ENCODE results near the gene ADCY6. TPM values are rescaled to one million over a fixed set of nuclear protein-coding genes. Genes with fewer than 3 reads are reported as not detected.

The ADCY6 gene
- total RNA-seq (2014; rRNA removed; shearing (Covaris generic)): 22.6 and 23.9 TPM in 2 replicates

DNA sequence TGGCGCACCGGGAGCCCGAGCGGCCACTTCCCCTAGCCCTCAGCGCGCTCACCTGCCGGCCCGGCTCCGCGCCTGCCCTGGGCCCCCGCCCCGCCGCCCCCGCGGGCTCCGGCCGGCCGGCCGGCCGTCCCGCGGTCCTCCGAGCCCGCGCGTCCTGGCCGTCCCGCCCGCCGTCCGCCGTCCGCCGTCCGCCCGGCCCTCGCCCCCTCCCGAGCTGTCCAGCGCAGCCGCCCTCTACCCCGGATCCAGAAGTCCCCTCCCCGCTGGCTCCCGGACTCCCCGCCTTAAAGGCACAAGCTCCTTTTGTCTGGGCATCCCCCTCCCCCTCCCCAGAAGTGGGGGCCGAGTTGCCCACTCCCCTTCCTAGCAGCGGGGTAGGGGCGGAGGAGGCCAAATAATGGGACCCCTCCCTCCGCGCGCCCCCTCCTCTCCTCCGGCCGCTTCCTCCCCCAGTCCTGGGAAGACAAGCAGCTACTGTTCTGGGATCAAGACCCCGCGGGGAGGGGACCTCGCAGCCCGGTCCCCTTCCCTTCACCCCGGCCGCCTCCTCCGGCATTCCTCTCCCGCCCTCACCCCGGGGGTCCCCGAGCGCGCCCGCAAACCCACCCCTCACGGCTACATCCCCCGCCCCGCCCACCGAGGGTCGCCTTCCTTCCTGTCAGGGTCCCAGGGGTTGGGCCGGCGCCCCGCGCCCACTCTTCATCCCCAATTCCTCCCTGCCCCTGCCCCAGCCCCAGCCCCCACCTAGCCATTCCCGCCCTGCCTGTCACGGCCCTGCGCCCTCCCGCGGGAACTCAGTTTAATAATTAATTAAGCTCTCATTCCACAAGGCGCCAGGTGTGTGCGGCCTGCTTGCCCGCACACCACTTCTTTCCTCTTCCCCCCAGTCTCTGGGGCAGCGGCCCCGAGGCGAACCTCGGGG is at the start of gene ADCY6:
Gene ADCY6 (minus strand): TSS at position 236 of the 922 bp plus-strand sequence. CDS start 5,655 bp downstream, outside the sequence.

DNA sequence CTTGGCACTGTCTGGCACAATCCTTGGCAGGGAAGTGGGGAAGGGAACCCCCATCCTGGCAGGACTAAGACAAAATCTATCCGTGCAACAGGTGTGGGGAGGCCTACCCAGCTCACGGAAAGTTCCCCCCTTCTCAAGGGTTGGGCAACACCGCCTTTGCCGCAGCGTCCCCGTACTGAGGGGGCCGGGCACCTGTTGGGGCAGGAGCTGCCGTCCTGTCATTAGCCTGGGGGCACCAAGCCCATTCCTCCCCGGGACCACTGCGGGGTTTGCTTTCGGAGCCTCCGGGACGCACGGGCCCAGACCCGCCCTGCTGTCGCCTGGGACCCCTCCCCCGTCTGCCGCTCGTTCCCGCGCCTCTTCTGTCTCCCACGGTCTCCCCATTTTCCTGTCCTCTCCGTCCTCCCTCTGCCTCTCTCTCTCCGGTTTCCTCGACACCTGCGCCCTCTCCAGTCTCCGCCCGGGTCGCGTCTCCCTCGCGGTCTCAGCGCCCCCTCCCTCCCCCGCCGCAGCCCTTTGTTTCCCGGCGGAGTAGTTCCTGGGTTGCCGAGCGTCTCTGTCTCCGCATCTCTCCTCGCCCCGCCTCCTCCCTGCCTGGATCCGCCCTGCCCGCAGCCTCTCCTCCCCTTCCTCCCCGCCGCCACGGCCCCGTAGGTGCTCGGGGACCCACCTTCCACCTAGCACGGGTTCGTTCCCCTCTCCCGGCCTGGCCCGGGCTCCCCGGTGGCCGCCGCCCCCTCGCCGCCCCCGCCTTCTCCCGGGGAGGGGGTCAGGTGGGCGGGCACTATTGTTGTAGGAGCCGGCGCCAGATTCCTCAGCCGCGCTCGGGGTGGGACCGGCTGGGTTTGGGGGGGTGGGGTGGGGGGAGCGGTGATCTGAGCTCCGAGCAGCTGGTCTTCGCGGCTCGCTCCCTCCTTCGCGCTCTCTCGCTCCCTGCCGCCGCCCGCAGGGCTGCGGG is 29.3 kb upstream of the ADCY6 start, which contains the start of gene CACNB3:
Gene CACNB3 (plus strand): TSS at position 624 of the 958 bp plus-strand sequence. CDS start 434 bp downstream, outside the sequence.

DNA sequence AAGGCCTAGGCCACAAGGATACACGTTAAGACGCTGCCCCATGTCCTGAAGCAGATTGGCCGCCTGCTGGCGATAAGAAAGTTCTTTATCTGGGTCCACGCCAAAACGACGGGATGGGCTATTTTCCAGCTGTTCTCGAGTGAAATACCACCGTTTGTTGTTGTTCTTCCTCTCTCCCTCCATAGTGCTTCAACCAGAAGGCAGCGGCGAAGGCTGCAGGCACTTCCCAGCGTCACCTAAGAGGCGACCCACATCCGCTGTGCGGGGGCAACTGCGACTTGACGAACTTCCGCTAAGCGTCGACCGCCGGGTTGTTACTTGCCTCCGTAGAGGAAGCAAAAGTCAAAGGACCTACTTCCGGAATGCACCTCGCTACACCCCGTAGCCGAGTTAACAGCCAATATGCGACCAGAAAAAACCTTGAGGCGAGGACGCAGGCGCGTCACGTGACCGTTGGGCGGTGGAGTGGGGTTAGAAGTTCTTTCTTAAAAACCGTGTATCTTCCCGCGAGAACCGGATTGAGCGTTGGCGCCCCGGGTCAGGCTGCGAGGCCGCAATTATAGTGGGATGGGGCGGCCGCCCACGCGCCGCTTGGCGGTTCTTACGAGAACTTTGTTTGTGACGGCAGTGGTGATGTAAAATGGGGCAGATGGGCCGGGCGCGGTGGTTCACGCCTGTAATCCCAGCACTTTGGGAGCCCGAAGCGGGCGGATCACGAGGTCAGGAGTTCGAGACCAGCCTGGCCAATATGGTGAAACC is 72.2 kb downstream of the ADCY6 start, which contains the start of gene CCNT1:
Gene CCNT1 (minus strand): TSS at position 215 of the 759 bp plus-strand sequence. CDS start 32 bp downstream, at position 183.

Small RNA genes lying within 50 kb of the gene (small RNA-seq; reads per million reads assigned to genes)
- gene MIR4701 (not detected), gene RF00019 (not detected)

Other genes starting within 250 kb of the ADCY6 start
- gene LALBA, start 219.0 kb downstream of the ADCY6 start, total RNA-seq (2014; rRNA removed; shearing (Covaris generic)): not detected in 2 replicates
- gene KANSL2, start 106.9 kb downstream of the ADCY6 start, total RNA-seq (2014; rRNA removed; shearing (Covaris generic)): 34.8 and 57.1 TPM in 2 replicates
- 37.8 and 41.5 TPM in 2 replicates for gene CCNT1, start 72.4 kb downstream of the ADCY6 start, total RNA-seq (2014; rRNA removed; shearing (Covaris generic))
- 15.7 and 22.7 TPM in 2 replicates for gene CACNB3, start 29.4 kb upstream of the ADCY6 start, total RNA-seq (2014; rRNA removed; shearing (Covaris generic))
- gene DDX23, start 63.1 kb upstream of the ADCY6 start, total RNA-seq (2014; rRNA removed; shearing (Covaris generic)): 63.5 and 66.8 TPM in 2 replicates
- gene RND1, start 76.8 kb upstream of the ADCY6 start, total RNA-seq (2014; rRNA removed; shearing (Covaris generic)): 0.48 and 0.57 TPM in 2 replicates
- 24.9 and 25.8 TPM in 2 replicates for gene FKBP11, start 136.4 kb upstream of the ADCY6 start, total RNA-seq (2014; rRNA removed; shearing (Covaris generic))
- gene ARF3, start 168.4 kb upstream of the ADCY6 start, total RNA-seq (2014; rRNA removed; shearing (Covaris generic)): 79.5 and 93.6 TPM in 2 replicates
- gene WNT10B, start 182.6 kb upstream of the ADCY6 start, total RNA-seq (2014; rRNA removed; shearing (Covaris generic)): 2.6 and 3.5 TPM in 2 replicates
- gene WNT1, start 189.2 kb upstream of the ADCY6 start, total RNA-seq (2014; rRNA removed; shearing (Covaris generic)): not detected in 2 replicates
- 1.6 and 2.4 TPM in 2 replicates for gene DDN, start 210.3 kb upstream of the ADCY6 start, total RNA-seq (2014; rRNA removed; shearing (Covaris generic))
- 120 and 128 TPM in 2 replicates for gene PRKAG1, start 229.7 kb upstream of the ADCY6 start, total RNA-seq (2014; rRNA removed; shearing (Covaris generic))